Body of pancreas (tissue), 4 donors: ENCODE data around the gene PEMT. TPM values are rescaled to one million over a fixed set of nuclear protein-coding genes. Genes with fewer than 3 reads are reported as not detected.
"Not testable (repeated sequence)": the region's sequence is repeated elsewhere in the genome, so short reads cannot be mapped to it uniquely, and the experiment has no call there.

Experiments used
- ATAC-seq: fragments of 150-250 bp; one replicate; pipeline ENCODE4 v1.9.1; 2016
- DNase-seq, 4 donors: peaks; one replicate each; pipeline ENCODE4 v3.0.0-alpha.2; 2019
- H3K27ac ChIP-seq, 4 donors: fragments of 200-600 bp; sonication (generic); 1 replicate in 3 of 4; 2 replicates in 1 of 4; pipeline versions ENCODE4 v1.5.1 to v1.6.1; 2016 to 2019; ENCODE audit warnings: mild to moderate bottlenecking in 1 of 4, mixed read lengths in 1 of 4, moderate library complexity in 1 of 4
- H3K27me3 ChIP-seq, 2 donors: fragments of 200-600 bp; sonication (generic); one replicate each; pipeline ENCODE4 v1.6.0; 2016; ENCODE audit warnings: mild to moderate bottlenecking in 1 of 2
- H3K36me3 ChIP-seq, 2 donors: fragments of 200-600 bp; sonication (generic); replicated peaks in 1 of 2; 2 replicates each; pipeline ENCODE4 v1.5.1; 2016; ENCODE audit warnings: low read depth in 2 of 2; ENCODE audit not compliant: insufficient read depth in 1 of 2
- H3K4me1 ChIP-seq: fragments of 200-600 bp; sonication (generic); one replicate; pipeline ENCODE4 v1.6.0; 2016
- H3K4me3 ChIP-seq, 2 donors: fragments of 200-600 bp; sonication (generic); 1 replicate in 1 of 2; 2 replicates in 1 of 2; pipeline ENCODE4 v1.5.1; 2016 to 2019
- H3K9me3 ChIP-seq, 3 donors: fragments of 200-600 bp; sonication (generic); 1 replicate in 2 of 3; 2 replicates in 1 of 3; pipeline ENCODE4 v1.5.1; 2016
- POLR2A ChIP-seq, 3 donors: fragments of 450-650 bp; IDR thresholded peaks; one replicate each; pipeline ENCODE4 v1.6.1; 2016; ENCODE audit warnings: antibody characterized with exemption in 3 of 3, mild to moderate bottlenecking in 2 of 3
- WGBS, 2 donors: methylation state at CpG; one replicate each; pipeline ENCODE4 v1.1.5; 2017; 5-methylcytosine and 5-hydroxymethylcytosine counted together
- intact Hi-C: fragments of 100-400 bp; cut with DNase I; formaldehyde crosslinking; loops from one replicate; pipeline ENCODE4 v1.15.1; 2023
- total RNA-seq, 2 donors: library from RNA; depleted of rRNA; stranded (reverse); fragments of >200 nt; gene quantifications; one replicate each; pipeline ENCODE4 v1.1.0, GENCODE V29; 2016
- TF ChIP-seq, protein P1 (sequence below), 7 experiments: fragments of 450-650 bp in 4 of 7; fragments of 200-600 bp in 3 of 7; sonication (generic) in 3 of 7; IDR thresholded peaks; one replicate each; pipeline ENCODE4 v1.5.1; 2016 to 2019; ENCODE audit warnings: antibody characterized with exemption in 7 of 7

The PEMT gene, protein sequence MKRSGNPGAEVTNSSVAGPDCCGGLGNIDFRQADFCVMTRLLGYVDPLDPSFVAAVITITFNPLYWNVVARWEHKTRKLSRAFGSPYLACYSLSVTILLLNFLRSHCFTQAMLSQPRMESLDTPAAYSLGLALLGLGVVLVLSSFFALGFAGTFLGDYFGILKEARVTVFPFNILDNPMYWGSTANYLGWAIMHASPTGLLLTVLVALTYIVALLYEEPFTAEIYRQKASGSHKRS
- 10 to 100 TPM; 23.4 to 27.8 TPM for total RNA-seq

DNA sequence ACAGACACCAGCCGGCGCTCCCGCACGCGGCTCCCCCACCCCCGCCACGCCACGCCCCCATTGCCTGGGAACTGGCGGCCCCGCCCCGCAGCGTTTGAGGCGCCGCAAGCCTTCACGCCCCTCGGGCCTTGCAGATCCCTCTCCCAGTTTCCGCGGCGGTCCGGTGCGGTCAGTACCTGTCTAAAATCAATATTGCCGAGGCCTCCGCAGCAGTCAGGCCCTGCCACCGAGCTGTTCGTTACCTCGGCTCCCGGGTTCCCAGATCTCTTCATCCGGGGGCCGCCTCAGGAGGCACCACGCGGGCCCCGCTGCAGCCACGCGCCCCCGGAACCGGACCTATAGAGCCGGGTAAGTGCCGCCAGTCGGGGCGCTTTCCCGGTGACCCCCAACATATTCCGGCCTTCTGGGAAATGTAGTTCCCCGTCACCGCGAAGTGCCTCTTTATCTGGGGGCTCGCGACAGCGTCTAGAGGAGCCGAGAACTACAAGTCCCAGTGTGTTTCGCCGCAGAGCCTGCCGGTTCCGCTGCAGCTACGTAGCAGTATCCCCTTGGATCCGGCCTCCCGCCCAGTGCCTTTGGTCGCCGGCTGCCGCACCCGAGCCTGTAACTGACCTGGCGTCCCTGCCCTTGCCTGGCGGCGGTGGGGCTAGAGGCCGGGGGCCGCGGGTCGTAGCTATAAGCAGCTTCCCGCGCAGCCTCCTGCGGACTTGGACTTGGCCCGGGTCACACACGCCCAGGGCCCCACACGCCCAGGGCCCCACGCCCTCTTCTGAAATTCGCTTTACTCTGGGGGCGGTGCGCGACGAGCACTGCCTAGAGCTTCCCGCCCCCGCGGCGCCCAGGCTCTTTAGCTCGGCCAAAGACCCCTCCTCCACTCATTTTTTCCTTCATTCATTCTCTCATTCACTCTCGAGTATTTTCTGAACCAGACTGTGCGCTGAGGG lies at the start of gene PEMT:
TSS of gene PEMT (minus strand) at position 354 of the 944 bp plus-strand sequence. CDS start at position 272, 82 bp downstream.
- intact Hi-C loops: no loop called here
- Histone ChIP-seq H3K4me3 (peak within 1 kb of the TSS; percentile 59 to 94), H3K9me3 (no peaks in the 10 kb centered on the region), H3K27ac (peak within 1 kb of the TSS; percentile 66 to 90 (median 84)), H3K27me3 (no peaks in the 10 kb centered on the region), H3K36me3 (no peaks in the 10 kb centered on the region), H3K4me1 (peaks cover 26% of the 10 kb centered on the region)
- 0 to 1% methylated on average over 19 to 77 of the region's 86 CpGs for WGBS, 2 donors
- DNase-seq: peak; percentile 96 to 99 (median 98)
- TF ChIP-seq POLR2A (IDR thresholded peaks at IDR 0.05): peak; percentile 70 to 87 (median 82)
- TF ChIP-seq, protein P1, sequence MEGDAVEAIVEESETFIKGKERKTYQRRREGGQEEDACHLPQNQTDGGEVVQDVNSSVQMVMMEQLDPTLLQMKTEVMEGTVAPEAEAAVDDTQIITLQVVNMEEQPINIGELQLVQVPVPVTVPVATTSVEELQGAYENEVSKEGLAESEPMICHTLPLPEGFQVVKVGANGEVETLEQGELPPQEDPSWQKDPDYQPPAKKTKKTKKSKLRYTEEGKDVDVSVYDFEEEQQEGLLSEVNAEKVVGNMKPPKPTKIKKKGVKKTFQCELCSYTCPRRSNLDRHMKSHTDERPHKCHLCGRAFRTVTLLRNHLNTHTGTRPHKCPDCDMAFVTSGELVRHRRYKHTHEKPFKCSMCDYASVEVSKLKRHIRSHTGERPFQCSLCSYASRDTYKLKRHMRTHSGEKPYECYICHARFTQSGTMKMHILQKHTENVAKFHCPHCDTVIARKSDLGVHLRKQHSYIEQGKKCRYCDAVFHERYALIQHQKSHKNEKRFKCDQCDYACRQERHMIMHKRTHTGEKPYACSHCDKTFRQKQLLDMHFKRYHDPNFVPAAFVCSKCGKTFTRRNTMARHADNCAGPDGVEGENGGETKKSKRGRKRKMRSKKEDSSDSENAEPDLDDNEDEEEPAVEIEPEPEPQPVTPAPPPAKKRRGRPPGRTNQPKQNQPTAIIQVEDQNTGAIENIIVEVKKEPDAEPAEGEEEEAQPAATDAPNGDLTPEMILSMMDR (IDR thresholded peaks at IDR 0.05): peak in 3 of 7 experiments; percentile 1 to 16 (median 10)
- peak; percentile 95 for ATAC-seq

DNA sequence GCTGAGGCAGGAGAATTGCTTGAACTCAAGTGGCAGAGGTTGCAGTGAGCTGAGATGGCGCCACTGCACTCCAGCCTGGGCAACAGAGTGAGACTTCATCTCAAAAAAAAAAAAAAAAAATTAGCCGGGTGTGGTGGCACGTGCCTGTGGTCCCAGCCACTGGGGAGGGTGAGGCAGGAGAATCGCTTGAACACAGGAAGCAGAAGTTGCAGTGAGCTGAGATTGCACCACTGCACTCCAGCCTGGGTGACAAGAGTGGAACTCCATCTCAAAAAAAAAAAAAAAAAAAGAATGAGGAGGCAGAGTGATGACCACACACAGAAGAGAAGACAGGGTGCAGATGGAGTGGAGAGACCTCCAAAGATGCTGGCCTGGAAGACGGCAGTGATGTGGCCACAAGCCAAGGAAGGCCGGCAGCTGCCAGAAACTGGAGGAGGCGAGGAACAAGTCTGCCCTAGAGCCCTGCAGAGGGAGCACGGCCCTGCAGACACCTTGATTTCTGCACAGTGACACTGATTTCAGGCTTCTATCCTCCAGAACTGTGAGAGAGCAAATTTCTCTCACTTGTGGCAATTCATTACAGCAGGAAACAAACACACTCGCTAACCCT lies 48.3 kb upstream of the PEMT start:
- H3K4me3 ChIP-seq, H3K9me3 ChIP-seq, ATAC-seq, H3K4me1 ChIP-seq, H3K36me3 ChIP-seq, H3K27me3 ChIP-seq, H3K27ac ChIP-seq: not testable (repeated sequence)
- intact Hi-C loops: loop anchor here (2.0 kb wide), 1 partner anchor 289 kb away; no protein-coding TSS in a partner anchor
- 61 to 66% methylated on average over 9 of the region's 9 CpGs for WGBS, 2 donors
- DNase-seq: peak in 1 of 4 donors; percentile 42

DNA sequence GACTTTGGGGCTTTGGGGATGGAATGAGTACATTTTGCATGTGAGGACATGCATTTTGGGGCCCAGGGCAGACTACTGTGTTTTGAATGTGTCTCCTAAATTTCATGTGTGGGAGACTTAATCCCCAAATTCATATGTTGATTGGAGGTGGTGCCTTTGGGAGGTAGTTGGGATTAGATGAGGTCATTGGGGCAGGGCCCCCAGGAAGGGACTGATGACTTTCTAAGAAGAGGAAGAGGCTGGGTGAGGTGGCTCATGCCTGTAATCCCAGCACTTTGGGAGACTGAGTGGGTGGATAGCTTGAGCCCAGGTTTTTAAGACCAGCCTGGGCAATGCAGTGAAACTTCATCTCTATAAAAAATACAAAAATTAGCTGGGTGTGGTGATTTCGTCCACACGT lies 47.0 kb upstream of the PEMT start:
- Histone ChIP-seq H3K36me3 (no peaks in the 10 kb centered on the region), H3K27ac (no peak overlapping the region), H3K9me3 (no peaks in the 10 kb centered on the region), H3K4me1 (no peaks in the 10 kb centered on the region), H3K27me3 (no peaks in the 10 kb centered on the region), H3K4me3 (no peak overlapping the region)
- intact Hi-C loops: no loop called here
- 70 to 87% methylated on average over 2 of the region's 2 CpGs for WGBS, 2 donors
- TF ChIP-seq, protein P1 (IDR thresholded peaks at IDR 0.05): no peak
- no peak for TF ChIP-seq POLR2A (IDR thresholded peaks at IDR 0.05)
- ATAC-seq: no peak
- DNase-seq: no peak

DNA sequence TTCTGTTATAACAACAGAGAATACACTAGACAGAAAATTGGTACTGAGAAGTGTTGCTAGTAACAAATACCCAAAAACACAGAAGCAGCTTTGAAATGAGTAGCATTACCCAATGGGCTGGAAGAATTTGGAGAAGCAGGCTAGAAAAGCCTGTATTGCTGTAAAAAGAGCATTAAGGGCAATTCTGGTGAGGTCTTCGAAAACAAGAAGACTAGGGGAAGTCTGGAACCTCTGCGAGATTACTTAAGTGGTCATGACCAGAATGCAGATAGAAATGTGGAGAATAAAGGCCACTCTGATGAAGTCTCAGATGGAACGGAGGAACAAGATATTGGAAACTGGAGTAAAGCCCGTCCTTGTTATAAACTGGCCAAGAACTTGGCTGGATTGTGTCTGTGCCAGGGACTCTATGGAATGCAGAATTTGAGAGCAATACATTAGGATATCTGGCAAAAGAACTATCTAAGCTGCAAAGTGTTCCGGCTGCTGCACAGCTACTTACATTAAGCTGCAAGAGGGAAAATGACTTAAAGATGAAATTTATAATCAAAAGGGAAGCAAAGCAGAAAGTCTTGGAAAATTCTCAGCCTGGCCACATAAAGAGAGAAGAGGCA lies 44.9 kb upstream of the PEMT start:
- no peaks in the 10 kb centered on the region for H3K4me1 ChIP-seq
- no peak for TF ChIP-seq POLR2A (IDR thresholded peaks at IDR 0.05)
- TF ChIP-seq, protein P1 (IDR thresholded peaks at IDR 0.05): no peak
- H3K36me3 ChIP-seq: no peaks in the 10 kb centered on the region
- intact Hi-C loops: no loop called here
- DNase-seq (no peak), ATAC-seq (no peak)
- WGBS, 2 donors: 54 to 71% methylated on average over 5 of the region's 5 CpGs
- no peaks in the 10 kb centered on the region for H3K9me3 ChIP-seq
- no peak overlapping the region for H3K4me3 ChIP-seq
- H3K27me3 ChIP-seq: no peaks in the 10 kb centered on the region
- H3K27ac ChIP-seq: no peak overlapping the region

DNA sequence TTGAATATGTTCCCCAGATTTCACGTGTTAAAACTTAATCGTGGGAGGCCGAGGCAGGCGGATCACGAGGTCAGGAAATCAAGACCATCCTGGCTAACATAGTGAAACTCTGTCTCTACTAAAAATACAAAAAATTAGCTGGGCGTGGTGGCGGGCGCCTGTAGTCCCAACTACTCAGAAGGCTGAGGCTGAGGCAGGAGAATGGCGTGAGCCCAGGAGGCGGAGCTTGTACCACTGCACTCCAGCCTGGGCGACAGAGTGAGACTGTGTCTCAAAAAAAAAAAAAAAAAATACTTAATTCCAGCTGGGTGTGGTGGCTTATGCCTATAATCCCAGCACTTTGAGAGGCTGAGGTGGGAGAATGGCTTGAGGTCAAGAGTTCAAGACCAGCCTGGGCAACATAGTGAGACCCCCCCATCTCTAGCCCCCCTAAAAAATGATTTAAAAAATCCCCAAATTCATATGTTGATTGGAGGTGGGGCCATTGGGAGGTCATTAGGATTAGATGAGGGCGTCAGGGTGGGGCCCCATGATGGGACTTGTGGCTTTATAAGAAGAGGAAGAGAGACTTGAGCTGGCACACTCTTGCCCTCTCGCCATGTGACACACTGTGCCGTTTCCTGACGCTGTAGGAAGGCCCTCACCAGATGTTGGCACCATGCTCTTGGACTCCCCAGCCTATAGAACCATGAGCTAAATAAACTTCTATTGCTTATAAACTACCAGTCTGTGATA lies 44.2 kb upstream of the PEMT start:
- ATAC-seq, DNase-seq, H3K4me1 ChIP-seq, H3K4me3 ChIP-seq, H3K36me3 ChIP-seq, intact Hi-C loops, H3K27ac ChIP-seq, H3K9me3 ChIP-seq, H3K27me3 ChIP-seq: not testable (repeated sequence)
- WGBS, 2 donors: 74 to 80% methylated on average over 15 of the region's 15 CpGs
